ENCODE results near the gene KDM4E.

KDM4E gene

DNA sequence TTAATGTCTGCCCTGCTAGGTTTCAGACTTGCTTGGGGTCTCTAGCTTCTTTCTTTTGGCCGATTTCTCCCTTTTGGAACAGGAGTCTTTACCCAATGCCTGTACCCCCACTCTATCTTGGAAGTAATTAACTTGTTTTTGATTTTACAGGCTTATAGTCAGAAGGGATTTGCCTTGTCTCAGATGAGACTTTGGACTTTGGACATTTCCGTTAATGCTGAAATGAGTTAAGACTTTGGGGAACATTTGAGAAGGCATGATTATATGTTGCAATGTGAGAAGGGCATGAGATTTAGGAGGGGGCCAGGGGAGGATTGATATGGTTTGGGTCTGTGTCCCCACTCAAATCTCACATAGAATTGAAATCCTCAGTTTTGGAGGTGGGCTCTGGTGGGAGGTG lies 29.3 kb downstream of the KDM4E start:
- no peak for DNase-seq

DNA sequence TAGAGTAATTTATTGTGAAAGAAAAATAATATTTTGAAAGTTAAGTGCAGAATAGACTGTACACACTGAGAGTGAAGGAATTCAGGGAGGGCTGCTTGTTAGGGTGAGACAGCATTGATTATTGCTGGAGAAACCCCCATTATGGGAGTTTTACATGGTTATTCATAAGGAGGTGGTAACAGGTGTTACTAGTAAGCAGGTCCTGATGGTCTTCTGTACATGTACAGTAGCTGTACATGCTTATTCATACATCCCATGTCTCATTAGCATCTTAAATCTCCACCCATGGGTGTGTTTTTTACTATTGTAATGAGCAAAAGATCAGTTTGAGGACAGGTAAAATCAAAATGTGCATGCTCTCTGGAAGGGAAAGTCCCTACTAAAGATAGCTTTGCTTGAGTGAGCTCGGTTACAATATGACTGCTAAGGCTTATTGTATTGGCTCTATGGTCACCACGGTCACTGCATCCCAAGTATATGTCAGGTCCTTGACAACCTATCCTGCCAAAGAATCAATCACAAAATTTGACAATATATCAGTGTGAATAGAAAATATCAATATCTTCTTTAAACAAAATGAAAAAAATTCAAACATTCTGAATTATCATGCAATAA lies 30.3 kb downstream of the KDM4E start:
- DNase-seq = no peak

DNA sequence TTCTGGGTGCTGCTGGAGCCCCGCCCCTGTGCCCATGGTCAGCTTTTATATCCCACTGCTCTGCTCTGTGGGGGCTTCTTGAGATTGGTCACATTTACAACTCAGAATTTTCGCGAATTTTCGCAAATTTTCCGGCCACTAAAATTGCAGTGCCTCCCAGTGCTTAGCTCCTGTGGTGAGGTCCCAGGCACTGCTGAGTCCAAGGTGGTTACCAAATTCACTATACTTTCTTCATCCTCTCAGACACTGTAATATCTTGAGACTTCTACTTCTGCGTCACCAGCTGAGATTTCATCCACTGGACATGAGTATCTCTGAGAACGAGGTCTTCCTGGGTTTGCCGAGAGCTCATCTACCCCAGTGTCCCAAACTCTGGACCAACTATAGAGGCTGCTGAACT lies 32.9 kb downstream of the KDM4E start:
- DNase-seq = no peak

DNA sequence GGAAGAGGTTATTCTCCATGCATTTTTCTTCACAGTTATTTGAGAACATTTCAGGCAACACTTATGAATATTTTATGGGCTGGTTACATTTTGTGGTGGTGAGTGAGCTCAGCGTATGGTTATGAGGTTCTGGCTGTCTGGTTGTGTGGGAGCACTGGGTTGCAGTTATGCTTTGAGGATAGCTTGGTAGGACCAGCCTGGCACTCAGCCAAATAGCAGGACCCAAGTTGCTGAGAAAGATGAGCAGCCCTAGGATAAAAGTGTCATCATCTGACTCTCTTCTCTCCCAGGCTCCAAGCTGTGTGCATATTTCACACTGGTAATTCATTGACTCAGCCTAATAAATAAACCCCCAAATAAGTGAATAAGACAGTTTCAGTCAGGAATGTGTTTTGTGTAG lies 33.6 kb downstream of the KDM4E start:
- DNase-seq = no peak

DNA sequence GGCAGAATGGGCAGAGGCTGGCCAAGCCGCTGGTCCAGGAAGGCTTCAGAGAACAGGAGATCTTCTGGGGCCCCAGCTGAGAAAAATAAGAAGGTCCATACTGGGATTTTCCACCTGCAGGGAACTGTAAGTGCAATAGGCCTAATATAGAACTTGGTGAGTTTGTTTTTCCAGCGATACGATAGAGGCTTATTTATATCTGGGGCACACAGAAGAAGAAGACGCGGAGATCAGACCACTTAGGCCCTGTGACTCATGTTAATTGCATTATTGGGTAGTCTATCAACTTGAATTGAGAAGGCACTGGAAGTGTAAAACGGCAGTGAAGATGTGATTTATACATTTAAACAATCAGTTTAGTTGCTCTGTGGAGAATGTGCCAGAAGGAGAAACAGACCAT lies 34.0 kb downstream of the KDM4E start:
- no peak for DNase-seq

DNA sequence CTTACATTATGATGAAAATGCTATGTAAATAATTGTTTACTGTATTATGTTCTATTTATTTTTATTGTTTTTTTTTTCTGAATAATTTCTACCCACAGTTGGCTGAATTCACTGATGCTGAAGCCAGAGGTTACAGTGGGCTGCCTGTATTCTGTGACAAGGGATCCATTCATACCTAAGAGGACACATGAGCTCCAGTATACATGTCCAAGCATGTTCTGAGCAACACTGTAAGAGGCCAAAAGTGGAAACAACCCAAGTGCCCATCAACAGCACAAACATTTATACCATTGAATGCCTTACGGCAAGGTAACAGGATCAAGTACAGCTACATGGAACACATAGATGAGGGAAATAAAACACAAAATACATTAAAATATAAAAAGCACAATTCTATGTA lies 40.3 kb downstream of the KDM4E start:
- DNase-seq = no peak

DNA sequence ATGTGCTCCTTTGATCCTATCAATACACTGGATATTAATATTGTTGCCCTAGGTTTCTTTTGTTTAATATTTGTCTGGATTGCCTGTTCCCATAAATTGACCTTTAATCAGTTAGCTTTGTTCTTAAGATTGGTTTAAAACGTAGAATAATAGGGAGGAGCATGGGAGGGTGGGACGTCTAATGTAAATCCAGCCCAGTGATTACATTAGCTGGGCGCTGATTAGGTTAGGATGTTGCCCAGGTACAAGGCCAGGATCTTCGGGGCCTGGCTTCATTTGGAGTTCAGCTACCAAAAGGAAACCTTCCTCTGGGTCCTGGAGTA lies 41.6 kb downstream of the KDM4E start, which contains the start of gene SRSF8:
Gene SRSF8, plus strand, starts transcription at position 204 of the 323 bp plus-strand sequence. CDS start 308 bp downstream, outside the sequence.
- no peak for DNase-seq

DNA sequence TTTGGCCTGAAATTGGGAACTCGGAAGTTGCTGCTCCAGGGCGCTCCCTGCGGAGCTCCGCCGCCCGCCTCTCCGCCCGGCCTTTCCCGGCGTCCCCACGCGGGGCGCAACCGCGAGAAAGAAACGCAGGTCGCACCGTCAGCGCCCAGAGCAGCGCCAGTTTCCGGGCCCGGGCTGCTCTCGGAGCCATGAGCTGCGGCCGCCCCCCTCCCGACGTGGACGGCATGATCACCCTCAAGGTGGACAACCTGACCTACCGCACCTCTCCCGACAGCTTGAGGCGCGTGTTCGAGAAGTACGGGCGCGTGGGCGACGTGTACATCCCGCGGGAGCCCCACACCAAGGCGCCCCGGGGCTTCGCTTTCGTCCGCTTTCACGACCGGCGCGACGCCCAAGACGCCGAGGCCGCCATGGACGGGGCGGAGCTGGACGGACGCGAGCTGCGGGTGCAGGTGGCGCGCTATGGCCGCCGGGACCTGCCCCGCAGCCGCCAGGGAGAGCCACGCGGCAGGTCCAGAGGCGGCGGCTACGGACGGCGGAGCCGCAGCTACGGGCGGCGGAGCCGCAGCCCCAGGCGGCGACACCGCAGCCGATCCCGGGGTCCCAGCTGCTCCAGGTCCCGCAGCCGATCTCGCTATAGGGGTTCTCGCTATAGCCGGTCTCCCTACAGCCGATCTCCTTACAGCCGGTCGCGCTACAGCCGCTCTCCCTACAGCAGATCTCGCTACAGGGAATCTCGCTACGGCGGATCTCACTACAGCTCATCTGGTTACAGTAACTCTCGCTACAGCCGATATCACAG lies 42.2 kb downstream of the KDM4E start:
- peak; percentile 67 to 83 for DNase-seq

DNA sequence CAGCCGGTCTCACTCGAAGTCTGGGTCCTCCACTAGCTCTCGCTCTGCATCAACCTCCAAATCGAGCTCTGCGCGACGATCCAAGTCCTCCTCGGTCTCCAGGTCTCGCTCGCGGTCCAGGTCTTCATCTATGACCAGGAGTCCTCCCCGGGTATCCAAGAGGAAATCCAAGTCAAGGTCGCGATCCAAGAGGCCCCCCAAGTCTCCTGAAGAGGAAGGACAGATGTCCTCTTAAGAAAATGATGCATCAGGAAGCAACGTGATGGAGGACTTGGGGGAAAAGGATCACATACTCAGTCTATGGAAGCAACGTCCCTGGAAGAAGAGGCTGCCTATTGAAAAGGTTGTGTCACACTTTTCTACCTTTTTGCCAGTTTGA lies 42.8 kb downstream of the KDM4E start:
- peak in 1 of 2 experiments; percentile 83 for DNase-seq

DNA sequence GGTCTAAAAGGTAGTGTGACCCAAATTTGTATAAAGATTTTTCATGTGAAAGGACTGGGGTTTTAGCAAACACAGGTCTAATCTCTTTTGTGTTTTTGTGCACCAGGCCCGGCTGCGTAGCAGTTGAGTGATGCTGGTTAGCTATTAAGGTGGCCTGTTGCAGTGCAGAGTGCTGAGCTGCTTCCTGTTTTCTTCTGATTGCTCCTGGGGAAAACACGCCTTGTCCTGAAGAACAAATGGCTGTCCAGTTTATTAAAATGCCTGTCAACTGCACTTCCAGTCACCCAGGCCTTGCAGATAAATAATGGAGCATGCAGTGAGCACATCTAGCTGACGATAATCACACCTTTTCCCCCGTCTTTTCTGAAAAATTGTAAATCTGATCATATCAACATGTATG lies 43.5 kb downstream of the KDM4E start:
- peak; percentile 86 to 88 for DNase-seq

DNA sequence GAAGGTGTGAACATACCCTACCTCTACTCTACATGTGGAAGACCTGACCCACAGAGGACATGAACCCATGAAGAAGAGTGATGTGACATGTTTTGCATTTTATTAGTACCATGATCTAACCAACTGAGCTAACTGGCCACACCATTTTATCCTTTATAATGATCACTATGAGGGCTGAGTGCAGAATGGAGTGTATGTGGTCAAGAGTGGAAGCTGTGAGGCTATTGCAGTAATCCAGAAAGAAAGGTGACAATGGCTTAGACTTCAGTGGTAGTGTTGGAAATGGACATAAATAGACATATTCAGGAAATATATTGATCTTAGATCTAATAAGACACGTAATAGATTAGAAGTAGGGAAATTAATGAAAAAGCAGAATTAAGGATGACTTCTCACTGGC lies 45.4 kb downstream of the KDM4E start:
- no peak for DNase-seq

DNA sequence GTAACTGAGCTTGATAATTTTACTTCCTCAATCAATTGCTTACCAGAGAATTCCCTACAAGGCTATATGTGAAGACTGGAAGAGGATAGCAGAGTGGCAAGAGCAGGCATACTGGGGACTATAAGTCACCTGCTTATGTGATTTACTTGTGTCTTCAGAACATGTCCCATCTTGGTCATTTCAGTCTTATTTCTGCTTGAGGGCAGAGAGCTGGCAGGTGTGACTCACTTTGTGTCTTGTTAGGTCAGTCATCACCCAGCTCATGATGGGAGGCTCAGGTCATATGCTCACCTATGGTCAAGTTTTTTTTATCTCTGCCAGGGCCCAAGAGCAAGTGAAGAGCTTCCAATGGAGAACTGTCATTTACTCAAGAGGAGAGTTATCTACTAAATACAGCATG lies 47.9 kb downstream of the KDM4E start:
- DNase-seq = no peak

DNA sequence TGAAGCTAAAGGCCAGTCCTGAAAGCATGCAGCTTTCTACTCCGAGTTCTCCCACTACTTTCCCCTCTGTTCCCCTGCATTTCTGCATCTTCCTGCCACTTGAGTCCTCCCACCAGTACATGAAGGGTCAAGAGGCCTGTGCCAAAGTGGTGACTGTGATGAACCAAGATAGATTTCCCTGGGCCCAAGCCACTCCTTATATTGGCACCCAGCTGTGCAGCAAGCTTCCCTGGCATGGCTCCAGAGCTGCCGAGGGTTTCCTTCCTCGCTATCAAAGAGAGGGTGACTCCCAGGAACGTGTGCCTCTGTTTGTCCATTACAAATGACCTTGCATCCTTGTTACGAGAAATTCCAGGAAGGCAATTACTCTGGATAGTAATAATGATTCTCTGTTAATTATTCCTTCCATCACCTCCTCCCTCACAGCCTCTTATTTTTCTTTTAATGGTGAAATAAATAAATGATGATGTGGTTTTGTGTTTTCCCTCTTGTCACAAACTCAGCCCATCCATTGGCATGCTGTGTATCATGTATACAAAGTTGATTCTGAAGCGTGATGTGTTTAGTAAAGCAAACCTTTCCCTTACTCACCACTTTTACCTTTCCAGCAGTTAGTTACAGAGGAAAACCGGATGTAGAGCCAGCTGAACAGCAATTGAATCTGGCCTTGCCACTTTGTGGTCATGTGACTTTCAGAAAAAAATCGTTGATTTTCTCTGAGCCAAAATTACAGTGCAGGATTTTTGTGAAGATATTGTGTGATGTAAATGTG lies 49.9 kb downstream of the KDM4E start:
- peak; percentile 41 to 54 for DNase-seq

DNA sequence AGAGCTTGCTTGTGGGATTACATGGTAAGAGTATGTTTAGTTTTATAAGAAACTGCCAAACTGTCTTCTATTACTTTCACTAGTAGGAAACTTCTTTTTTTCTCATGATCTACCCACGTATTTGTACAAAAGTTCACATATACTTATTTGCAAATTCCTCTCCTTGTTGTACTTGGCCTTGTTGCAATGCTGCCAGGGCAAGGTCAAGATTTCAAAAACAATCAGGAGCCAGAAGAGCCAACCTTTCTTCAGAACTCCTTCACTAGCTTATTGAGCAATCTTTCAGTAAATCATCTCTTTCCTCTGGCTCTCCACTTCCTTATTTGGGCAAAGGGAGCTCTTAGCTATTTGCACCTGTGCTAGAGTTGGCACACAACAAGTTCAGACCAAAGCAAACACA lies 51.4 kb downstream of the KDM4E start:
- peak in 1 of 2 experiments; percentile 9 for DNase-seq

DNA sequence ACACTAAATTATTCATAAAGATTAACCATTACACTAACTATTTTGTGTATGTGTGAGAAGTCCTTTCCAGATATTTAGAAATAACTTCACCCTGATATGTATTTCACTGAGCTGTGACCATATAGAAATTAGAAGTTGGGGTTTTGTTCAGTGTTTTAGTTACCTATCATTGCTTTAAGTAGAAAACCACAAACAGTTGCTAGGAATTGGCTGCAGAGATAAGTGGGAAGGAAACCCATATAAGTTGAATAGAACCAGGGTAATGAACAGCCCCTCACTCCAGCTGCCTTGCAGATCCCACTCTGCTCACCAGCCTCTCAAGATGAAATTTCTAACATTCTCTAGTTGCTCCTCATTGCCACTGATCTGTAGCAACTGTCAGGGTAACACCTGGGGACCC lies 51.9 kb downstream of the KDM4E start:
- no peak for DNase-seq

Measured in SHP77 (cell line).